ENCODE results near the gene SLC29A1. TPM values are rescaled to one million over a fixed set of nuclear protein-coding genes. Genes with fewer than 3 reads are reported as not detected.

The SLC29A1 gene
- total and polyA plus RNA-seq, 2 of the 8 experiments (the other 6 are each of a cell fraction or from before 2014, with no cell fraction given): 187 to 558 TPM

- TF ChIP-seq CBX5 (IDR thresholded peaks at IDR 0.05; ENCODE audit: low read depth, low read length) (no peak), PHF8 (conservative IDR thresholded peaks at IDR 0.05; ENCODE audit: low read depth, low read length) (no peak), CHD1 (IDR thresholded peaks at IDR 0.05; ENCODE audit: low read depth, low read length) (no peak), NRF1 (IDR thresholded peaks at IDR 0.05; ENCODE audit: low read depth, low read length) (no peak), TCF12 (IDR thresholded peaks at IDR 0.05; ENCODE audit: low read depth, low read length) (no peak), RFX5 (IDR thresholded peaks at IDR 0.05; ENCODE audit: borderline replicate concordance, low read depth, low read length) (no peak), MAFK (IDR thresholded peaks at IDR 0.05; ENCODE audit: low read depth, low read length) (no peak), ATF3 (IDR thresholded peaks at IDR 0.05; ENCODE audit: insufficient read depth, low read depth, low read length) (no peak)
Measured at GRCh38 chr6:44271914-44272313, 48.5 kb downstream of the SLC29A1 start (continued).
